Mucosa of descending colon (tissue), 3 donors: ENCODE results near the gene DENND1B. TPM values are rescaled to one million over a fixed set of nuclear protein-coding genes. Genes with fewer than 3 reads are reported as not detected.

Source experiments
- ATAC-seq: fragments of 200-7000 bp; cut with Tn5 transposase; one replicate; pipeline ENCODE4 v1.9.1; 2020; ENCODE audit warnings: mild to moderate bottlenecking, moderate library complexity
- DNase-seq, 3 donors: peaks; one replicate each; pipeline ENCODE4 v3.0.0-alpha.2; 2020
- H3K36me3 ChIP-seq: fragments of 200-600 bp; one replicate; pipeline ENCODE4 v1.8.0; 2021; ENCODE audit warnings: low read depth, mild to moderate bottlenecking
- H3K4me1 ChIP-seq: fragments of 200-600 bp; one replicate; pipeline ENCODE4 v1.8.0; 2021; ENCODE audit warnings: low read depth, mild to moderate bottlenecking
- H3K4me3 ChIP-seq: fragments of 200-600 bp; one replicate; pipeline ENCODE4 v1.8.0; 2021; ENCODE audit warnings: mild to moderate bottlenecking
- H3K9me3 ChIP-seq: fragments of 200-600 bp; one replicate; pipeline ENCODE4 v1.8.0; 2021; ENCODE audit warnings: mild to moderate bottlenecking
- CTCF ChIP-seq: fragments of 200-600 bp; IDR thresholded peaks from one replicate; pipeline ENCODE4 v1.8.0; 2022; ENCODE audit warnings: antibody characterized with exemption, mild to moderate bottlenecking
- intact Hi-C, 2 donors: fragments of 100-400 bp; cut with DNase I in 1 of 2; cut with micrococcal nuclease in 1 of 2; formaldehyde crosslinking; loops; one replicate each; pipeline versions ENCODE4 v1.11.0 to v1.11.1; 2022; cut with DNase I, micrococcal nuclease
- total RNA-seq, 3 donors: library from RNA; stranded (reverse); fragmentation: NEBNext Ultra II Directional in 2 of 3; extraction: Animal tissue kit (Norgen Biotek cat#: 25700) in 2 of 3; gene quantifications; one replicate each; pipeline versions ENCODE4 v1.2.1 to v1.2.4, GENCODE V29; 2021 to 2023
- donor health status: DM: no; HTN: no; CAD: no; lungs with moderate emphysema.
- donor health status: DM: no; HTN: no; CAD: no.
- donor health status: DM: no; HTN: yes; CAD: no.

DENND1B gene
- total RNA-seq, 3 donors from 2014 or later, result 29.3 to 54.9 (median 32.2) TPM

- H3K9me3 ChIP-seq, result no peaks in the 10 kb centered on the region
- ATAC-seq, result no peak
- H3K4me1 ChIP-seq, result no peaks in the 10 kb centered on the region
- H3K4me3 ChIP-seq, result no peak overlapping the region
- no peaks in the 10 kb centered on the region for H3K36me3 ChIP-seq
- DNase-seq, result no peak
- intact Hi-C loops, result no loop called here
- TF ChIP-seq CTCF, result no peak
Measured at GRCh38 chr1:197737916-197738315, 37.4 kb downstream of the DENND1B start.

- Histone ChIP-seq H3K9me3 (no peaks in the 10 kb centered on the region), H3K4me3 (no peak overlapping the region), H3K36me3 (no peaks in the 10 kb centered on the region), H3K4me1 (no peaks in the 10 kb centered on the region)
- DNase-seq (no peak), ATAC-seq (no peak)
- TF ChIP-seq CTCF, result no peak
- intact Hi-C loops, result no loop called here
Measured at GRCh38 chr1:197736685-197737084, 38.6 kb downstream of the DENND1B start.

- Histone ChIP-seq H3K36me3 (no peaks in the 10 kb centered on the region), H3K4me1 (no peaks in the 10 kb centered on the region), H3K9me3 (no peaks in the 10 kb centered on the region), H3K4me3 (no peak overlapping the region)
- intact Hi-C loops, result no loop called here
- no peak for DNase-seq
- ATAC-seq, result no peak
- no peak for TF ChIP-seq CTCF
Measured at GRCh38 chr1:197735461-197735860, 39.8 kb downstream of the DENND1B start.

- H3K36me3 ChIP-seq, result no peaks in the 10 kb centered on the region
- no peaks in the 10 kb centered on the region for H3K4me1 ChIP-seq
- ATAC-seq (no peak), DNase-seq (no peak)
- intact Hi-C loops, result no loop called here
- H3K9me3 ChIP-seq, result no peaks in the 10 kb centered on the region
- TF ChIP-seq CTCF, result no peak
- H3K4me3 ChIP-seq, result no peak overlapping the region
Measured at GRCh38 chr1:197733324-197733723, 42.0 kb downstream of the DENND1B start.

GRCh38 chr1:197732187-197732586 is 43.1 kb downstream of the DENND1B start:
- TF ChIP-seq CTCF, result no peak
- H3K36me3 ChIP-seq, result no peaks in the 10 kb centered on the region
- H3K4me3 ChIP-seq, result no peak overlapping the region
- DNase-seq (no peak), ATAC-seq (no peak)
- no peaks in the 10 kb centered on the region for H3K9me3 ChIP-seq
- H3K4me1 ChIP-seq, result no peaks in the 10 kb centered on the region
- intact Hi-C loops, result no loop called here

GRCh38 chr1:197731449-197731848 is 43.8 kb downstream of the DENND1B start:
- H3K36me3 ChIP-seq, result no peaks in the 10 kb centered on the region
- no peak for TF ChIP-seq CTCF
- H3K4me3 ChIP-seq, result no peak overlapping the region
- H3K4me1 ChIP-seq, result no peaks in the 10 kb centered on the region
- H3K9me3 ChIP-seq, result peaks cover under 1% of the 10 kb centered on the region
- intact Hi-C loops, result no loop called here
- ATAC-seq, result no peak
- no peak for DNase-seq
